HEK293 (cell line): ENCODE results near the gene ITGA4.

Experiments used
- CTCF ChIA-PET: fragments of 350-600 bp; formaldehyde crosslinking; extraction: SDS; loops from one replicate; lab custom pipeline; 2021; ENCODE audit warnings: antibody characterized with exemption; lab: Yijun Ruan, JAX
- POLR2A ChIA-PET: fragments of 300-600 bp; formaldehyde crosslinking; extraction: SDS; loops from one replicate; lab custom pipeline; 2020; ENCODE audit warnings: antibody characterized with exemption, inconsistent platforms; lab: Yijun Ruan, JAX
- H3K27ac ChIP-seq: fragments of 200-500 bp; sonication (Bioruptor generic); 2 replicates; pipeline ENCODE4 v1.5.1; 2014; ENCODE audit warnings: low read depth, low read length, control low read depth, inconsistent platforms; ENCODE audit errors: extremely low read depth
- H3K36me3 ChIP-seq, 2 experiments: fragments of 200-500 bp in 1 of 2; sonication (Bioruptor generic) in 1 of 2; 1 replicate in 1 of 2; 2 replicates in 1 of 2; pipeline ENCODE4 v1.5.1; 2014 to 2017; ENCODE audit warnings: inconsistent platforms in 2 of 2, low read length in 2 of 2; ENCODE audit not compliant: control insufficient read depth in 2 of 2, insufficient read depth in 1 of 2
- H3K4me1 ChIP-seq: fragments of 200-500 bp; sonication (Bioruptor generic); 2 replicates; pipeline ENCODE4 v1.5.1; 2014; ENCODE audit warnings: mild to moderate bottlenecking, low read length, inconsistent platforms; ENCODE audit not compliant: control insufficient read depth, insufficient read depth
- H3K4me3 ChIP-seq: 2 replicates; pipeline ENCODE4 v1.5.1; 2011; ENCODE audit warnings: low read depth, mild to moderate bottlenecking, control low read depth, low read length, moderate library complexity
- H3K9me3 ChIP-seq: fragments of 200-500 bp; sonication (Bioruptor generic); 2 replicates; pipeline ENCODE4 v1.5.1; 2014; ENCODE audit warnings: low read depth, low read length, inconsistent platforms; ENCODE audit not compliant: control insufficient read depth, insufficient read depth
- MZF1 ChIP-seq: fragments of 450-650 bp; formaldehyde crosslinking; IDR thresholded peaks from 2 replicates; pipeline ENCODE4 v1.5.1; 2017; ENCODE audit warnings: missing biosample characterization, missing genetic modification characterization, borderline replicate concordance
- SCRT1 ChIP-seq: fragments of 450-650 bp; formaldehyde crosslinking; IDR thresholded peaks from 2 replicates; pipeline ENCODE4 v1.5.1; 2016; ENCODE audit warnings: missing biosample characterization, missing genetic modification characterization, borderline replicate concordance
- YY1 ChIP-seq: fragments of 450-650 bp; formaldehyde crosslinking; IDR thresholded peaks from 2 replicates; pipeline ENCODE4 v1.5.1; 2018; ENCODE audit warnings: missing biosample characterization, missing genetic modification characterization
- ZBTB20 ChIP-seq: fragments of 450-650 bp; formaldehyde crosslinking; IDR thresholded peaks from 2 replicates; pipeline ENCODE4 v1.5.1; 2016; ENCODE audit warnings: missing biosample characterization, missing genetic modification characterization
- ZNF121 ChIP-seq: fragments of 450-650 bp; formaldehyde crosslinking; IDR thresholded peaks from 2 replicates; pipeline ENCODE4 v1.5.1; 2016; ENCODE audit warnings: missing biosample characterization, missing genetic modification characterization
- ZNF223 ChIP-seq: fragments of 450-650 bp; formaldehyde crosslinking; IDR thresholded peaks from 2 replicates; pipeline ENCODE4 v1.5.1; 2016; ENCODE audit warnings: missing biosample characterization, missing genetic modification characterization
- ZNF266 ChIP-seq: fragments of 450-650 bp; formaldehyde crosslinking; IDR thresholded peaks from 2 replicates; pipeline ENCODE4 v1.5.1; 2016; ENCODE audit warnings: missing biosample characterization, missing genetic modification characterization, low read depth
- ZNF335 ChIP-seq: fragments of 450-650 bp; formaldehyde crosslinking; conservative IDR thresholded peaks from 2 replicates; pipeline ENCODE4 v1.5.1; 2016; ENCODE audit warnings: missing biosample characterization, missing genetic modification characterization
- ZNF37A ChIP-seq: fragments of 450-650 bp; IDR thresholded peaks from 2 replicates; pipeline ENCODE4 v1.5.1; 2018; ENCODE audit warnings: missing biosample characterization, missing genetic modification characterization
- ZNF501 ChIP-seq: fragments of 450-650 bp; formaldehyde crosslinking; IDR thresholded peaks from 2 replicates; pipeline ENCODE4 v1.5.1; 2016; ENCODE audit warnings: missing biosample characterization, missing genetic modification characterization
- ZNF558 ChIP-seq: fragments of 450-650 bp; formaldehyde crosslinking; IDR thresholded peaks from 2 replicates; pipeline ENCODE4 v1.5.1; 2016; ENCODE audit warnings: missing biosample characterization, missing genetic modification characterization
- ZNF654 ChIP-seq: fragments of 450-650 bp; formaldehyde crosslinking; IDR thresholded peaks from 2 replicates; pipeline ENCODE4 v1.5.1; 2016; ENCODE audit warnings: low read depth, missing biosample characterization, missing genetic modification characterization
- ZNF664 ChIP-seq: fragments of 450-650 bp; formaldehyde crosslinking; IDR thresholded peaks from 2 replicates; pipeline ENCODE4 v1.5.1; 2016; ENCODE audit warnings: missing biosample characterization, missing genetic modification characterization
- ZNF707 ChIP-seq: fragments of 450-650 bp; formaldehyde crosslinking; IDR thresholded peaks from 2 replicates; pipeline ENCODE4 v1.5.1; 2016; ENCODE audit warnings: missing biosample characterization, missing genetic modification characterization
- ZNF830 ChIP-seq: fragments of 450-650 bp; IDR thresholded peaks from 2 replicates; pipeline ENCODE4 v1.5.0; 2018; ENCODE audit warnings: missing biosample characterization, missing genetic modification characterization, low read depth, mild to moderate bottlenecking, moderate library complexity
- TF ChIP-seq, protein P1 (sequence below): fragments of 450-650 bp; formaldehyde crosslinking; IDR thresholded peaks from 2 replicates; pipeline ENCODE4 v1.5.1; 2016; ENCODE audit warnings: missing biosample characterization, missing genetic modification characterization, low read depth
- TF ChIP-seq, protein P2 (sequence below): fragments of 450-650 bp; formaldehyde crosslinking; IDR thresholded peaks from 2 replicates; pipeline ENCODE4 v1.5.1; 2016; ENCODE audit warnings: missing biosample characterization, missing genetic modification characterization

The ITGA4 gene

DNA sequence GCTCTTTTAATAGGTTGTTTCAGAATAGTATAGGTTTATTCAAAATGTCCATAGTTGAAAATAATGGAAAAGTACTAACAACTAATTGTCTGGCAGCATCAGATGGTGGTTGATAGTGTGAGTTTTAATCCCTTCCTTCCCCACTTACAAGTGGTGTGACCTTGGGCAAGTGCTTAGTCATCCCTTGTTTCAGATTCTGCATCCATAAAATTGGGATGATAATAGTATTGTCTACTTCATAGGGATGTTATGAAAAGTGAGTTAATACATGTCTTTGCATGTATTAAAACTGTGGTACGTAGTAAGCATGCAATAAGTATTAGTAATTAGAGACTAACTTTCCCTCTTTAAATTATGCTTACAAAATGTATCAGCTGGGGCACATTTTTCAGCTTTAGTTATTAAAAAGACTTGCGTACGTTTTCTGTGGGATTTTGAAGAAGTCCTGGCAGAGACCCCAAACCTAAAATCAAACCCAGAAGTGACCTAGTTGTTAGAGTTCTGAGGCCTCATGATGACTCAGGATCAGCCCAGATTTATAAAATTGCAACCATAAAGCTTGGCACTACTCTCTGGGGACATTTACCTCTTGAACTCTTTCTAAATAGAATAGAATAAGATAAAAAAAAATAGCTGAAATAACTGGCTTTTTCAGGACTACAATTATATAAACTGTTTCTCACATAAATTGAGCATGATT, 8.6 kb downstream of the ITGA4 start:
- ChIA-PET CTCF (interaction anchor here (0.5 to 3.9 kb wide), 18 partner anchors 8 to 1341 kb away, joined by 3 to 29 read pairs (median 4); partner anchors contain the start of gene ITGA4), POLR2A (no interaction called here)
- no peaks in the 10 kb centered on the region for H3K9me3 ChIP-seq
- no peaks in the 10 kb centered on the region; the same call in 1 of the 2 replicates for H3K4me1 ChIP-seq
- no peak overlapping the region for H3K27ac ChIP-seq
- H3K36me3 ChIP-seq = no peaks in the 10 kb centered on the region
- no peak overlapping the region for H3K4me3 ChIP-seq
- TF ChIP-seq MZF1 (tag by site-specific recombination) (peak; percentile 38; the same call in 1 of the 2 replicates), ZNF830 (tag by site-specific recombination) (no peak), ZNF707 (tag by site-specific recombination) (no peak)
- TF ChIP-seq, protein P1, sequence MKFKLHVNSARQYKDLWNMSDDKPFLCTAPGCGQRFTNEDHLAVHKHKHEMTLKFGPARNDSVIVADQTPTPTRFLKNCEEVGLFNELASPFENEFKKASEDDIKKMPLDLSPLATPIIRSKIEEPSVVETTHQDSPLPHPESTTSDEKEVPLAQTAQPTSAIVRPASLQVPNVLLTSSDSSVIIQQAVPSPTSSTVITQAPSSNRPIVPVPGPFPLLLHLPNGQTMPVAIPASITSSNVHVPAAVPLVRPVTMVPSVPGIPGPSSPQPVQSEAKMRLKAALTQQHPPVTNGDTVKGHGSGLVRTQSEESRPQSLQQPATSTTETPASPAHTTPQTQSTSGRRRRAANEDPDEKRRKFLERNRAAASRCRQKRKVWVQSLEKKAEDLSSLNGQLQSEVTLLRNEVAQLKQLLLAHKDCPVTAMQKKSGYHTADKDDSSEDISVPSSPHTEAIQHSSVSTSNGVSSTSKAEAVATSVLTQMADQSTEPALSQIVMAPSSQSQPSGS (tag by site-specific recombination) = no peak

DNA sequence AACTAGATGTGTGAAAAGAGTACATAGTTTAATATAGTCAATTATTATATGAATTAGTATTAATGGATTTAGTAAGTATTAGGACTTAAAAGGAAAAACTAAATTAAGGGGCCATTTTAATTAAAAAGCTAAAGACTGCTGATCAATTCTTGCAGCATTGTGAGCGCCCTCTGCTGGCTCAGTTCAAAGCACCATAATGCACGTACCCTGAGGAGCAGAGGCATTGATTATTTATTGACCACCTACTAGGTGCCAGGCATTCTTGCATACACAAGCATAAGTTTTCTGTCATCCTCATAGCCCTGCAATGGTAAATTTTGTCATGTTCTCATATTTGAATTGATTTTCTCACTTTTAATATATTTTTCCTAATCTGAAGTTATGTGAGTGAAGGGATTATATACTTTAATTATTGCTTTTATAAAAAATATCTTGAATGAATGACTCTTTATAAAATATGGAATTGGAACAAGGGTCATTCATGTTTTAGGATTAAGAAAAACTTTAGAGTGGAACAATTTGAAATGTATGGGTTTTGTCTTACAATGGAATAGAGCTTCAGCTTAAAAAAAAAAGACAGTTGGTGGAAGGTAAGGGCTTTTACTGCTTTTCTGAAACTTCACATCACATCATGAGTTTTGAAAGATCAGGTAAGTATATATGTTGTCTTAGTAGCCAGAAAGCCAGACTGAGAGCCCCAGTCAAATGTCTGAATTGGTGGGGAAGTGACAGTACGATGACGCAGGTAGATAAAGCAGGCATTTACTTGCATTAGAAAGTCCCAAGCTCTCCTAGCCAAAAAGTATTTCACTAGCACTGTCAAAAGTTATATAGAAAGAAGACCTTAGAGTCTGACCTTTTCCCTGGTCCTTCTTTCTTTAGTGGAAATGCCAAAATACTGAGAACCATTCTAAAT, 9.7 kb downstream of the ITGA4 start:
- TF ChIP-seq, protein P2, sequence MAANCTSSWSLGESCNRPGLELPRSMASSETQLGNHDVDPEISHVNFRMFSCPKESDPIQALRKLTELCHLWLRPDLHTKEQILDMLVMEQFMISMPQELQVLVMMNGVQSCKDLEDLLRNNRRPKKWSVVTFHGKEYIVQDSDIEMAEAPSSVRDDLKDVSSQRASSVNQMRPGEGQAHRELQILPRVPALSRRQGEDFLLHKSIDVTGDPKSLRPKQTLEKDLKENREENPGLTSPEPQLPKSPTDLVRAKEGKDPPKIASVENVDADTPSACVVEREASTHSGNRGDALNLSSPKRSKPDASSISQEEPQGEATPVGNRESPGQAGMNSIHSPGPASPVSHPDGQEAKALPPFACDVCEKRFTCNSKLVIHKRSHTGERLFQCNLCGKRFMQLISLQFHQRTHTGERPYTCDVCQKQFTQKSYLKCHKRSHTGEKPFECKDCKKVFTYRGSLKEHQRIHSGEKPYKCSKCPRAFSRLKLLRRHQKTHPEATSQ (tag by site-specific recombination) = no peak
- TF ChIP-seq ZNF664 (peak; percentile 75; the same call in 1 of the 2 replicates), ZNF654 (tag by site-specific recombination) (peak; percentile 19; the same call in 1 of the 2 replicates)
- no peak overlapping the region for H3K4me3 ChIP-seq
- H3K27ac ChIP-seq = no peak overlapping the region
- no peaks in the 10 kb centered on the region for H3K9me3 ChIP-seq
- POLR2A ChIA-PET = no interaction called here
- no peaks in the 10 kb centered on the region for H3K36me3 ChIP-seq
- CTCF ChIA-PET = interaction anchor here (0.5 to 3.9 kb wide), 24 partner anchors 9 to 1342 kb away, joined by 3 to 29 read pairs (median 4); partner anchors contain the start of gene ITGA4
- H3K4me1 ChIP-seq = peaks cover 4% of the 10 kb centered on the region

DNA sequence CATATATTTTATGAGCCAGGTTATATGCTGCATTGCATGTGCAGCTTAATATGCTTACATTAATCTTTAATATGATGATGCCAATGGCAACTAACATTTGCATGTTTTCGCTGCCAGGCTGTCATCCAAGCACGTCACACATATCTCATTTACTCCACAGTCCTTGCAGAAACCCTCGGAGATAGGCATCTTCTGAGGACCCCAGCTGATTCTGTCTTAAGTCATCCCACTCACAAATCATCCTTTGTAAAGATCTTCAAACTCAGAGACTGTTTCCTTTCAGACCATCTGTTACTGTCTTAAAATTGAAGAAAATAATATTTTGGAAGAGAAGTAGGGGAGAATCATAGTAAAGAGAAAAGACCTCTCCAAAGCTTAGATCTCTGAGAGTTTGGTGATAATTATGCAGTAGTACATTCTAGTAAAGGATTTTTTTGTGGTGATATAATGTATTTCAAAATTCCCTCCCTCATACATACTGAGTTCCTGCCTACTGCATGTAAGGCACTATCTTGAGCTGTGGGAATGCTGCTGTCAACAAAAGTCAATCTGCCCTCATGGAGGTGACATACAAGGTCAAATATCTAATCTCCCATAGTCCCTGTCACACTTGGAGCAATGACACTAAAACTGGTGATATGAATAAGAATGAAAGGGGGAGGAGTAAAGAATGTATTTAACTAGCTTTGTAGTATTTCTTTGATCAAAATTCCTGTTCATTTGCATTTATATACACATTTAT, 11.0 kb downstream of the ITGA4 start:
- Histone ChIP-seq H3K27ac (no peak overlapping the region), H3K36me3 (no peaks in the 10 kb centered on the region), H3K4me3 (no peak overlapping the region), H3K9me3 (no peaks in the 10 kb centered on the region)
- CTCF ChIA-PET = interaction anchor here (0.6 to 3.9 kb wide), 10 partner anchors 9 to 364 kb away, joined by 3 to 29 read pairs (median 3); partner anchors contain the start of gene ITGA4
- no peak for TF ChIP-seq ZNF335
- no peak for TF ChIP-seq ZNF266 (tag by site-specific recombination)
- TF ChIP-seq ZNF654 (tag by site-specific recombination) = no peak
- no peak for TF ChIP-seq YY1 (tag by site-specific recombination)
- no peak for TF ChIP-seq ZBTB20 (tag by site-specific recombination)
- no peak for TF ChIP-seq ZNF121 (tag by site-specific recombination)
- TF ChIP-seq ZNF501 (tag by site-specific recombination) = no peak
- TF ChIP-seq ZNF223 = no peak
- TF ChIP-seq ZNF37A (tag by site-specific recombination) = no peak
- TF ChIP-seq ZNF558 = no peak
- no peak for TF ChIP-seq SCRT1
- TF ChIP-seq, all 188 proteins: peak for 0
- H3K4me1 ChIP-seq = peaks cover 4% of the 10 kb centered on the region
- POLR2A ChIA-PET = no interaction called here
